ENCODE measurements around the gene TBX1.

TBX1 gene

DNA sequence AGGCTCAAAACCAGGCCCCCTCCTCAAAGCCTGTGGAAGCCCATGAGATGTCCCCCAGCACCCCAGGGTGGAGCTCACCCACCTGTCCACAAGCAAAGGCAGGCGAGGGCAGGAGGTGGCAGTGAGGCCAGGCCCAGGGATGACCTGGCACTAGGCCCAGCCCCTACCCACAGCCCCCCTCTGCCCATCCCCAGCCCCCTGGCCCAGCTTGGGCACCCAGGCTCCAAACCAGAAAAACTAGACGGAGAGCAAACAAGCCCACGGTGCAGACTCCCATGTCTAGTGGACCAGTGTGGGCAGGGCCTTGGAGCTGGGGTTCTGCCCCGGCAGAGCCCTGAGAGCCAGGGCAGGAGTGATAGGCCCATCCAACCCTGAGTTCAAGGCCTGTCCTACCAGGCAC is 16.9 kb upstream of the TBX1 start:
- no peak overlapping the region for H3K4me3 ChIP-seq (ENCODE audit: control insufficient read depth, low read depth, low read length)
- no peak for DNase-seq (ENCODE audit: low read depth)
- TF ChIP-seq, protein P1, sequence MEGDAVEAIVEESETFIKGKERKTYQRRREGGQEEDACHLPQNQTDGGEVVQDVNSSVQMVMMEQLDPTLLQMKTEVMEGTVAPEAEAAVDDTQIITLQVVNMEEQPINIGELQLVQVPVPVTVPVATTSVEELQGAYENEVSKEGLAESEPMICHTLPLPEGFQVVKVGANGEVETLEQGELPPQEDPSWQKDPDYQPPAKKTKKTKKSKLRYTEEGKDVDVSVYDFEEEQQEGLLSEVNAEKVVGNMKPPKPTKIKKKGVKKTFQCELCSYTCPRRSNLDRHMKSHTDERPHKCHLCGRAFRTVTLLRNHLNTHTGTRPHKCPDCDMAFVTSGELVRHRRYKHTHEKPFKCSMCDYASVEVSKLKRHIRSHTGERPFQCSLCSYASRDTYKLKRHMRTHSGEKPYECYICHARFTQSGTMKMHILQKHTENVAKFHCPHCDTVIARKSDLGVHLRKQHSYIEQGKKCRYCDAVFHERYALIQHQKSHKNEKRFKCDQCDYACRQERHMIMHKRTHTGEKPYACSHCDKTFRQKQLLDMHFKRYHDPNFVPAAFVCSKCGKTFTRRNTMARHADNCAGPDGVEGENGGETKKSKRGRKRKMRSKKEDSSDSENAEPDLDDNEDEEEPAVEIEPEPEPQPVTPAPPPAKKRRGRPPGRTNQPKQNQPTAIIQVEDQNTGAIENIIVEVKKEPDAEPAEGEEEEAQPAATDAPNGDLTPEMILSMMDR (IDR thresholded peaks at IDR 0.05; ENCODE audit: control insufficient read depth, insufficient read depth, low read depth, low read length, missing control alignments): no peak

- TF ChIP-seq, protein P1 (IDR thresholded peaks at IDR 0.05; ENCODE audit: control insufficient read depth, insufficient read depth, low read depth, low read length, missing control alignments): no peak
- no peak for DNase-seq (ENCODE audit: low read depth)
- H3K4me3 ChIP-seq (ENCODE audit: control insufficient read depth, low read depth, low read length): no peak overlapping the region
Measured at GRCh38 chr22:19744350-19745006, 16.1 kb upstream of the TBX1 start.

- H3K4me3 ChIP-seq (ENCODE audit: control insufficient read depth, low read depth, low read length): no peak overlapping the region
- DNase-seq (ENCODE audit: low read depth): no peak
- TF ChIP-seq, protein P1 (IDR thresholded peaks at IDR 0.05; ENCODE audit: control insufficient read depth, insufficient read depth, low read depth, low read length, missing control alignments): no peak
Measured at GRCh38 chr22:19745155-19746101, 15.2 kb upstream of the TBX1 start.

- H3K4me3 ChIP-seq (ENCODE audit: control insufficient read depth, low read depth, low read length): no peak overlapping the region
- no peak for DNase-seq (ENCODE audit: low read depth)
- TF ChIP-seq, protein P1 (IDR thresholded peaks at IDR 0.05; ENCODE audit: control insufficient read depth, insufficient read depth, low read depth, low read length, missing control alignments): no peak
Measured at GRCh38 chr22:19746726-19747125, 13.9 kb upstream of the TBX1 start.

DNA sequence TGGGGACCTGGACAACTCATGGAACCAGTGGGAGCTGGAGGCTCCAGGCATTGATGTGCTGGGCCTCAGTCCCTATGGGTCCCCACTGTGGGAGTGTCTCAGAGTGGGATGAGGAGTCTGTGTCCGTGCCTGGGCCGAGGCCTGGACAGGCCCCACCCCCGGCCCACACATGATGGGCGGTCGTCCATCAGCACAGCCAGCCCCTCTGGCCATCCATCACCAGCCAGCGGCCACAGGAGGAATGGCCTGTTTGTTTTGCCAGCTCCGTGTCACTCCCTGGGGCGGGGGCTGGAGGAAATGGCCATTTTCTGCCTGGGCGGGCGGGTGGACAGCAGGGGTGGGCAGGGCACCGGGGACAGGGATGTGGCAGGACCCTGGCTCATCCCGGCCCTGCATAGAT is 13.0 kb upstream of the TBX1 start:
- DNase-seq (ENCODE audit: low read depth): no peak
- H3K4me3 ChIP-seq (ENCODE audit: control insufficient read depth, low read depth, low read length): no peak overlapping the region
- TF ChIP-seq, protein P1 (IDR thresholded peaks at IDR 0.05; ENCODE audit: control insufficient read depth, insufficient read depth, low read depth, low read length, missing control alignments): no peak

- H3K4me3 ChIP-seq (ENCODE audit: control insufficient read depth, low read depth, low read length): no peak overlapping the region
- DNase-seq (ENCODE audit: low read depth): no peak
- TF ChIP-seq, protein P1 (IDR thresholded peaks at IDR 0.05; ENCODE audit: control insufficient read depth, insufficient read depth, low read depth, low read length, missing control alignments): no peak
Measured at GRCh38 chr22:19748139-19748538, 12.4 kb upstream of the TBX1 start.

Data from AG09309 (cell line).